ENCODE results near the gene SYNC. TPM values are rescaled to one million over a fixed set of nuclear protein-coding genes. Genes with fewer than 3 reads are reported as not detected.
"Not testable (repeated sequence)": the region's sequence is repeated elsewhere in the genome, so short reads cannot be mapped to it uniquely, and the experiment has no call there.

SYNC gene
- total and polyA plus RNA-seq, 2 donors (not counting 3 experiments of a cell fraction or from before 2014, with no cell fraction given): 3.5 to 9.4 TPM

DNA sequence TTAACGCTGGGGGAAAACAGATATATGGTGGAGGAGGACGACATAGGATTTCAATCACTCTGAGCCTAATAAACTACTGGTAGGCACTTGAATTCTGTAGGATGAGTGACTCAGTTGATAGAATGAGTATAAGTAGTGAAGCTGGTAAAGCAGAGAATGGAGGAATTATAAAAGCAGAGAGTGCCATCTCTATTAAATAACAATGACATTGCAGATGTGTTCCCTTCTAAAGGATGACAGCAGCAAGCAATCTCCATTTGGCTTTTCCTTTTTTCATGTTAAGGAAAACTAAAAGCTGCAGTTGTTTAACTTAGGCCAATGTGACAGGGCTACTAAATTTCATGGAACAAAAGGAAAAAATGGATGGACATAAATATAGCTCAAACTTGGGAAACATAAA is 69.7 kb downstream of the SYNC start:
- BruUV-seq (replicated peaks): no TSS peak
- TF ChIP-seq, protein P1, sequence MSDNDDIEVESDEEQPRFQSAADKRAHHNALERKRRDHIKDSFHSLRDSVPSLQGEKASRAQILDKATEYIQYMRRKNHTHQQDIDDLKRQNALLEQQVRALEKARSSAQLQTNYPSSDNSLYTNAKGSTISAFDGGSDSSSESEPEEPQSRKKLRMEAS (IDR thresholded peaks at IDR 0.05; ENCODE audit: insufficient read depth, insufficient read length): no peak
- no peak for TF ChIP-seq JUN (IDR thresholded peaks at IDR 0.05; ENCODE audit: borderline replicate concordance, insufficient read depth, insufficient read length, low read depth)
- TF ChIP-seq POLR2AphosphoS5 (IDR thresholded peaks at IDR 0.05; ENCODE audit: insufficient read depth, low read depth, low read length): no peak
- no peak for TF ChIP-seq MYC (IDR thresholded peaks at IDR 0.05; ENCODE audit: low read depth, low read length)

DNA sequence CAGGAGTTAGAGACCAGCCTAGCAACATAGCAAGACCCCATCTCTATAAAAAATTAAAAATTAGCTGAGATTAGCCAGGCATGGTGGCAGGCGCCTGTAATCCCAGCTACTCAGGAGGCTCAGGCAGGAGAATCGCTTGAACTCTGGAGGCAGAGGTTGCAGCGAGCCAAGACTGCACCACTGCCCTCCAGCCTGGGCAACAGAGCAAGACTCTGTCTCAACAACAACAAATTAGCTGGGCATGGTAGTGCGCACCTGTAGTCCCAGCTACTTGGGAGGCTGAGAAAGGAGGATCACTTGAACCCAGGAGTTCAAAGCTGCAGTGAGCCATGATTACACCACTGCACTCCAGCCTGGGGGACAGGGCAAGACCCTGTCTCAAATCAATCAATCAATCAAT is 72.4 kb downstream of the SYNC start:
- POLR2A ChIA-PET; dilution Hi-C loops (cut with MboI; ENCODE audit: extremely low pct_ligation_motif_present, low sequenced_read_pairs); H3K4me3 ChIP-seq (replicated peaks in 1 of 3; ENCODE audit: insufficient read depth in 1 of 3, low read depth in 1 of 3, low read length in 3 of 3); H3K4me1 ChIP-seq (ENCODE audit: control insufficient read depth, extremely low read depth, insufficient read depth, low read length); BruUV-seq (replicated peaks); H3K27me3 ChIP-seq (ENCODE audit: control insufficient read depth in 2 of 2, insufficient read depth in 2 of 2, low read length in 2 of 2); H3K9me1 ChIP-seq (replicated peaks; ENCODE audit: control insufficient read depth, extremely low read depth, insufficient read depth, low read length); H3K4me2 ChIP-seq (ENCODE audit: insufficient read depth, low read length); H3K9ac ChIP-seq (replicated peaks; ENCODE audit: extremely low read depth, insufficient read depth, low read length); H2AFZ ChIP-seq (ENCODE audit: low read depth, low read length); H3K79me2 ChIP-seq (ENCODE audit: control insufficient read depth, insufficient read depth, low read length); DNase-seq (ENCODE audit: low read depth, low spot score); H3K27ac ChIP-seq (ENCODE audit: insufficient read depth, low read depth, low read length); intact Hi-C loops (cut with micrococcal nuclease); H4K20me1 ChIP-seq (replicated peaks; ENCODE audit: control insufficient read depth, extremely low read depth, insufficient read depth, low read length); FAIRE-seq; H3K36me3 ChIP-seq (ENCODE audit: control insufficient read depth in 2 of 2, extremely low read depth in 1 of 2, insufficient read depth in 2 of 2, low read length in 2 of 2); H3K9me3 ChIP-seq (replicated peaks; ENCODE audit: control insufficient read depth, insufficient read depth, low read length): not testable (repeated sequence)
- CTCF ChIA-PET: interaction anchor here (1.7 to 4.1 kb wide), 2 partner anchors 10 to 110 kb away, joined by 4 to 17 read pairs; no protein-coding TSS in a partner anchor

More for the DNA sequence above, 69.7 kb downstream of the SYNC start:
- DNase-seq (ENCODE audit: low read depth, low spot score): no peak
- Histone ChIP-seq H3K4me3 (replicated peaks in 1 of 3; ENCODE audit: insufficient read depth in 1 of 3, low read depth in 1 of 3, low read length in 3 of 3) (no peak overlapping the region), H3K9me3 (replicated peaks; ENCODE audit: control insufficient read depth, insufficient read depth, low read length) (no peaks in the 10 kb centered on the region), H4K20me1 (replicated peaks; ENCODE audit: control insufficient read depth, extremely low read depth, insufficient read depth, low read length) (no peaks in the 10 kb centered on the region), H3K79me2 (ENCODE audit: control insufficient read depth, insufficient read depth, low read length) (peaks cover 9% of the 10 kb centered on the region), H3K36me3 (ENCODE audit: control insufficient read depth in 2 of 2, extremely low read depth in 1 of 2, insufficient read depth in 2 of 2, low read length in 2 of 2) (peaks cover 0 to 2% of the 10 kb centered on the region in 2 experiments), H3K4me2 (ENCODE audit: insufficient read depth, low read length) (no peak overlapping the region), H3K27me3 (ENCODE audit: control insufficient read depth in 2 of 2, insufficient read depth in 2 of 2, low read length in 2 of 2) (no peaks in the 10 kb centered on the region), H2AFZ (ENCODE audit: low read depth, low read length) (no peak overlapping the region), H3K27ac (ENCODE audit: insufficient read depth, low read depth, low read length) (no peak overlapping the region), H3K9me1 (replicated peaks; ENCODE audit: control insufficient read depth, extremely low read depth, insufficient read depth, low read length) (no peaks in the 10 kb centered on the region), H3K9ac (replicated peaks; ENCODE audit: extremely low read depth, insufficient read depth, low read length) (no peak overlapping the region), H3K4me1 (ENCODE audit: control insufficient read depth, extremely low read depth, insufficient read depth, low read length) (no peaks in the 10 kb centered on the region)
- CTCF ChIA-PET: interaction anchor here (1.1 to 4.1 kb wide), 3 partner anchors 10 to 112 kb away, joined by 3 to 17 read pairs (median 3); no protein-coding TSS in a partner anchor
- POLR2A ChIA-PET: no interaction called here
- dilution Hi-C loops (cut with MboI; ENCODE audit: extremely low pct_ligation_motif_present, low sequenced_read_pairs): no loop called here
- intact Hi-C loops (cut with micrococcal nuclease): no loop called here
- FAIRE-seq: peak; percentile 21

Small RNA genes within 50 kb of the gene (small RNA-seq; reads per million reads assigned to genes)
- gene RF00019 (ENCODE audit: insufficient read depth, insufficient read length, low read depth, low replicate concordance): not detected

Other genes starting within 250 kb of the SYNC start
- gene ZBTB8B, start 237.7 kb downstream of the SYNC start, total RNA-seq: 0.02 TPM in 1 of 2 replicates, not detected in the other
- gene ZBTB8B, start 237.7 kb downstream of the SYNC start, polyA plus RNA-seq: 0.01 TPM in 1 of 2 replicates, not detected in the other
- gene ZBTB8A, start 163.3 kb downstream of the SYNC start, total RNA-seq: 9.1 and 9.6 TPM in 2 replicates
- 2.9 and 3.1 TPM in 2 replicates for gene ZBTB8A, start 163.3 kb downstream of the SYNC start, polyA plus RNA-seq
- 38.0 and 41.9 TPM in 2 replicates for gene ZBTB8OS, start 52.2 kb downstream of the SYNC start, total RNA-seq
- gene ZBTB8OS, start 52.2 kb downstream of the SYNC start, polyA plus RNA-seq: 28.0 and 28.3 TPM in 2 replicates
- 228 and 241 TPM in 2 replicates for gene RBBP4, start 51.6 kb downstream of the SYNC start, total RNA-seq
- 64.8 and 84.9 TPM in 2 replicates for gene RBBP4, start 51.6 kb downstream of the SYNC start, polyA plus RNA-seq
- gene YARS1, start 114.6 kb upstream of the SYNC start, total RNA-seq: 130 and 144 TPM in 2 replicates
- 31.5 and 38.2 TPM in 2 replicates for gene YARS1, start 114.6 kb upstream of the SYNC start, polyA plus RNA-seq
- gene S100PBP, start 114.9 kb upstream of the SYNC start, total RNA-seq: 36.9 and 38.6 TPM in 2 replicates
- 15.4 and 16.4 TPM in 2 replicates for gene S100PBP, start 114.9 kb upstream of the SYNC start, polyA plus RNA-seq
- 0.64 TPM in 1 of 2 replicates, not detected in the other for gene FNDC5, start 168.1 kb upstream of the SYNC start, total RNA-seq
- gene FNDC5, start 168.1 kb upstream of the SYNC start, polyA plus RNA-seq: 0.14 and 0.49 TPM in 2 replicates
- gene HPCA, start 183.7 kb upstream of the SYNC start, total RNA-seq: not detected in 2 replicates
- not detected in 2 replicates for gene HPCA, start 183.7 kb upstream of the SYNC start, polyA plus RNA-seq
- gene TMEM54, start 198.6 kb upstream of the SYNC start, total RNA-seq: 14.8 and 23.6 TPM in 2 replicates
- gene TMEM54, start 198.6 kb upstream of the SYNC start, polyA plus RNA-seq: 77.2 and 89.7 TPM in 2 replicates